OCI-LY1 (cell line): ENCODE measurements around the gene DYNC1I1.

ENCODE experiments used
- EZH2 ChIP-seq: fragments of 200-600 bp; sonication (generic), shearing (Covaris generic); IDR thresholded peaks from 2 replicates; pipeline ENCODE4 v1.8.0; 2017; ENCODE audit warnings: borderline replicate concordance, mixed run types, mild to moderate bottlenecking, antibody characterized with exemption, low read length, moderate library complexity, mixed read lengths
- TF ChIP-seq, protein P1 (sequence below): fragments of 200-600 bp; sonication (generic), shearing (Covaris generic); IDR thresholded peaks from 2 replicates; pipeline ENCODE4 v1.5.1; 2017; ENCODE audit warnings: mild to moderate bottlenecking, antibody characterized with exemption, low read length, moderate library complexity, mixed read lengths

DNA sequence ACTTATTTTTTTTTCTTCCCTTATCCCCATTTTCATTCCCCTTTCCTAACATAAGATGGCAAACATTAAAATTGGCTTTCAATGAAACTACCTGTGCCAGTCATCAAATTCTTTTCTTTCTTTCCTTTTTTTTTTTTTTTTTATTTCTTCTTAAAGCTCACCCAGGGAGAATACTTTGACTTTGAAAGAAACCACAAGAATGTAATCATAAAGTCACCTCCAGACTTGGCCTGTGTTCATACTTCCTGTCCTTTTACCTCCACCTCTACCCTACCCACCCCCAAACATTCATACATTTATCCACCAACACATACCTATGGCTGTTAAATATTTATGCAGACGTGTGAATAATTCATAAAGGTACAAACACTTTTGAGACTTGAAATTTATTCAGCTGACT, 295.0 kb downstream of the DYNC1I1 start:
- TF ChIP-seq, protein P1, sequence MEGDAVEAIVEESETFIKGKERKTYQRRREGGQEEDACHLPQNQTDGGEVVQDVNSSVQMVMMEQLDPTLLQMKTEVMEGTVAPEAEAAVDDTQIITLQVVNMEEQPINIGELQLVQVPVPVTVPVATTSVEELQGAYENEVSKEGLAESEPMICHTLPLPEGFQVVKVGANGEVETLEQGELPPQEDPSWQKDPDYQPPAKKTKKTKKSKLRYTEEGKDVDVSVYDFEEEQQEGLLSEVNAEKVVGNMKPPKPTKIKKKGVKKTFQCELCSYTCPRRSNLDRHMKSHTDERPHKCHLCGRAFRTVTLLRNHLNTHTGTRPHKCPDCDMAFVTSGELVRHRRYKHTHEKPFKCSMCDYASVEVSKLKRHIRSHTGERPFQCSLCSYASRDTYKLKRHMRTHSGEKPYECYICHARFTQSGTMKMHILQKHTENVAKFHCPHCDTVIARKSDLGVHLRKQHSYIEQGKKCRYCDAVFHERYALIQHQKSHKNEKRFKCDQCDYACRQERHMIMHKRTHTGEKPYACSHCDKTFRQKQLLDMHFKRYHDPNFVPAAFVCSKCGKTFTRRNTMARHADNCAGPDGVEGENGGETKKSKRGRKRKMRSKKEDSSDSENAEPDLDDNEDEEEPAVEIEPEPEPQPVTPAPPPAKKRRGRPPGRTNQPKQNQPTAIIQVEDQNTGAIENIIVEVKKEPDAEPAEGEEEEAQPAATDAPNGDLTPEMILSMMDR: no peak
- TF ChIP-seq EZH2: no peak
